Amniotic epithelial cell (primary cell): ENCODE results near the gene PAN3.

ENCODE experiments used
- DNase-seq: peaks from one replicate; pipeline ENCODE4 v3.0.0-alpha.2; 2010; ENCODE audit warnings: low read depth

Gene PAN3

GRCh38 chr13:28219408-28220099 lies 81.2 kb downstream of the PAN3 start:
- DNase-seq: no peak

GRCh38 chr13:28220166-28220565 lies 81.8 kb downstream of the PAN3 start:
- DNase-seq: peak; percentile 82

- DNase-seq: no peak
These were observed 91.4 kb downstream of the PAN3 start for GRCh38 chr13:28229522-28230411.

GRCh38 chr13:28231642-28232041 lies 93.3 kb downstream of the PAN3 start:
- DNase-seq: no peak

GRCh38 chr13:28237944-28238343 lies 99.6 kb downstream of the PAN3 start:
- DNase-seq: no peak

GRCh38 chr13:28239374-28239773 lies 101.0 kb downstream of the PAN3 start:
- peak; percentile 70 for DNase-seq

- no peak for DNase-seq
These were observed 107.1 kb downstream of the PAN3 start for GRCh38 chr13:28245465-28245864.

GRCh38 chr13:28246891-28247290 lies 108.5 kb downstream of the PAN3 start:
- no peak for DNase-seq

GRCh38 chr13:28248080-28248479 lies 109.7 kb downstream of the PAN3 start:
- DNase-seq: no peak

- no peak for DNase-seq
These were observed 112.2 kb downstream of the PAN3 start for GRCh38 chr13:28250542-28250941.

GRCh38 chr13:28251466-28251865 lies 113.1 kb downstream of the PAN3 start:
- DNase-seq: no peak

- DNase-seq: no peak
These were observed 114.2 kb downstream of the PAN3 start for GRCh38 chr13:28252547-28252946.

GRCh38 chr13:28257305-28257704 lies 119.0 kb downstream of the PAN3 start:
- DNase-seq: no peak

- no peak for DNase-seq
These were observed 120.1 kb downstream of the PAN3 start for GRCh38 chr13:28258417-28258816.

GRCh38 chr13:28267497-28267896 lies 129.2 kb downstream of the PAN3 start:
- DNase-seq: no peak

GRCh38 chr13:28268800-28269223 lies 130.5 kb downstream of the PAN3 start:
- no peak for DNase-seq

GRCh38 chr13:28271056-28271840 lies 132.9 kb downstream of the PAN3 start:
- DNase-seq: peak; percentile 1

GRCh38 chr13:28273919-28274318 lies 135.6 kb downstream of the PAN3 start:
- DNase-seq: peak; percentile 4

GRCh38 chr13:28282451-28282850 lies 144.1 kb downstream of the PAN3 start:
- no peak for DNase-seq

- no peak for DNase-seq
These were observed 145.3 kb downstream of the PAN3 start for GRCh38 chr13:28283600-28283999.

GRCh38 chr13:28286263-28286662 lies 147.9 kb downstream of the PAN3 start:
- no peak for DNase-seq

- DNase-seq: no peak
These were observed 159.0 kb downstream of the PAN3 start for GRCh38 chr13:28297341-28297740.

- DNase-seq: no peak
These were observed 161.6 kb downstream of the PAN3 start for GRCh38 chr13:28299916-28300315.
